Suprapubic skin (tissue), 4 donors: ENCODE measurements around the gene LILRB5.

Experiments used
- CTCF ChIP-seq, 2 donors: fragments of 200-600 bp in 1 of 2; fragments of 450-650 bp in 1 of 2; sonication (generic) in 1 of 2; IDR thresholded peaks; one replicate each; pipeline ENCODE4 v1.5.1; 2016 to 2019; ENCODE audit warnings: antibody characterized with exemption in 2 of 2, mild to moderate bottlenecking in 1 of 2, moderate library complexity in 1 of 2
- EP300 ChIP-seq: sonication (generic); formaldehyde crosslinking; IDR thresholded peaks from one replicate; pipeline ENCODE4 v1.6.1; 2017; ENCODE audit warnings: antibody characterized with exemption
- POLR2A ChIP-seq, 2 donors: fragments of 450-650 bp; IDR thresholded peaks; one replicate each; pipeline ENCODE4 v1.6.1; 2017; ENCODE audit warnings: antibody characterized with exemption in 2 of 2, mild to moderate bottlenecking in 2 of 2, moderate library complexity in 2 of 2
- POLR2AphosphoS5 ChIP-seq, 3 donors: sonication (generic); formaldehyde crosslinking; IDR thresholded peaks; one replicate each; pipeline ENCODE4 v1.6.1; 2017; ENCODE audit warnings: antibody characterized with exemption in 3 of 3

- TF ChIP-seq POLR2A (IDR thresholded peaks at IDR 0.05) (no peak), CTCF (IDR thresholded peaks at IDR 0.05) (no peak), EP300 (no peak), POLR2AphosphoS5 (IDR thresholded peaks at IDR 0.05) (no peak)
Measured at GRCh38 chr19:54218259-54218658, 38.8 kb downstream of the LILRB5 start.
